Measurements from ENCODE around the gene PDIA3. TPM values are rescaled to one million over a fixed set of nuclear protein-coding genes. Genes with fewer than 3 reads are reported as not detected.
"Not testable (repeated sequence)": the region's sequence is repeated elsewhere in the genome, so short reads cannot be mapped to it uniquely, and the experiment has no call there.

Gene PDIA3
- total RNA-seq, 1 donor from 2014 or later = 209 TPM

DNA sequence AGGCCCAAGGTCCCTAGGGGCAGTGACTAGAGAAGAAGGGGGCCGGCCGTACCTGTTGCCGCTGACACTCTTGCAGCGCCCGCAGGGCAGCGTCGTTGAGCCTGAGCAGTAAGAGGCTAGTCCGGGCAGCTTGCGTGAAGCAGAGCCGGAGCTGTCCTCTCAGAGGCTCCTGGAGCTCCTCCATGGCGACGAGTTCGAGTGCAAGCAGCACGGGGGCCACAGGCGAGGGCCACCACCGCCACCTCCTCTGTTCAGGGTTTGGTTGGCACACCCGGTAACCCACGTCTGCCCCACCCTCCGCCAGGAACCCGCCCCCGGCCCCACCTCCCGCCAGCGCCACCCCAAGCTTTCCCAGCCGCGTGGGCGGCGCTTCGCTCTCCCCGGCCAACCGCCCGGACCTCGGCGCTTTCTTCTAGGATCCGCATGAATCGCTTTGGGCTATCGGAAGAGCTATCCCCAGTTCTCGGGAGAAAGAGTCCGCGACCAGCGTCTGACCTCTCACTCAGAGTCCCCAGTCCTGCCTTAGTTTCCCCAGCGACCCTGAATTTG is 30.6 kb downstream of the PDIA3 start, which contains the start of gene ELL3:
TSS of gene ELL3 (minus strand) at position 249 of the 549 bp plus-strand sequence. CDS start at position 184, 65 bp downstream.
- ATAC-seq = peak; percentile 83

GRCh38 chr15:43777267-43777914 is 31.2 kb downstream of the PDIA3 start:
- ATAC-seq = peak; percentile 73

DNA sequence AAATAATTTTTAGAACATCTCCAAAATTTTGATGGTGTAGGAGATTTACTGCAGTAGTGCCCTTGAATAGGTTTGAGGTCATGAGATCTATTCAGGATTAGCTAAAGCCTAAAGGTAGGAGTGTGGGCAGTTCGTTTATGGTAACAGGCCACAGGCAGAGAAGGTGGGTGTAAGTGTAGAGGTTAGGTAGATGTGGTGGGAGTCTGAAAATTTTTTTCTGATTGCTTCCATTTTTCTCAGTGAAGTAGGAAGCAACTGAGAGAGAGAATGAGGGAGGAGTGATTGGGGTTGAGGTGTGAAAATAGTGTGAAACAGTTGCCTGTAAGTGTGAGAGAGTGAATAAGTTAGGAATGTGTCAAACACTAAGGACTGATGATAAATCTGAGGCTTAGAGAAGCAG is 32.8 kb downstream of the PDIA3 start:
- ATAC-seq = no peak

- ATAC-seq = no peak
These were observed 43.2 kb downstream of the PDIA3 start for GRCh38 chr15:43789409-43789808.

- peak; percentile 97 for ATAC-seq
These were observed 45.9 kb downstream of the PDIA3 start, which contains the start of gene SERF2 for GRCh38 chr15:43791993-43792760. SERF2 (plus strand) TSS chr15:43792320; CDS start chr15:43792377, 57 bp downstream.

GRCh38 chr15:43792761-43793476 is 46.7 kb downstream of the PDIA3 start:
- ATAC-seq = peak; percentile 15

DNA sequence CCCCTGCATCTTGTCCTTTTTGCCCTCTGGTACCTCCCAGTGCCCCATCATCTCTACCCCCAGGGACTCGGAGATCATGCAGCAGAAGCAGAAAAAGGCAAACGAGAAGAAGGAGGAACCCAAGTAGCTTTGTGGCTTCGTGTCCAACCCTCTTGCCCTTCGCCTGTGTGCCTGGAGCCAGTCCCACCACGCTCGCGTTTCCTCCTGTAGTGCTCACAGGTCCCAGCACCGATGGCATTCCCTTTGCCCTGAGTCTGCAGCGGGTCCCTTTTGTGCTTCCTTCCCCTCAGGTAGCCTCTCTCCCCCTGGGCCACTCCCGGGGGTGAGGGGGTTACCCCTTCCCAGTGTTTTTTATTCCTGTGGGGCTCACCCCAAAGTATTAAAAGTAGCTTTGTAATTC is 47.4 kb downstream of the PDIA3 start:
- no peak for ATAC-seq

DNA sequence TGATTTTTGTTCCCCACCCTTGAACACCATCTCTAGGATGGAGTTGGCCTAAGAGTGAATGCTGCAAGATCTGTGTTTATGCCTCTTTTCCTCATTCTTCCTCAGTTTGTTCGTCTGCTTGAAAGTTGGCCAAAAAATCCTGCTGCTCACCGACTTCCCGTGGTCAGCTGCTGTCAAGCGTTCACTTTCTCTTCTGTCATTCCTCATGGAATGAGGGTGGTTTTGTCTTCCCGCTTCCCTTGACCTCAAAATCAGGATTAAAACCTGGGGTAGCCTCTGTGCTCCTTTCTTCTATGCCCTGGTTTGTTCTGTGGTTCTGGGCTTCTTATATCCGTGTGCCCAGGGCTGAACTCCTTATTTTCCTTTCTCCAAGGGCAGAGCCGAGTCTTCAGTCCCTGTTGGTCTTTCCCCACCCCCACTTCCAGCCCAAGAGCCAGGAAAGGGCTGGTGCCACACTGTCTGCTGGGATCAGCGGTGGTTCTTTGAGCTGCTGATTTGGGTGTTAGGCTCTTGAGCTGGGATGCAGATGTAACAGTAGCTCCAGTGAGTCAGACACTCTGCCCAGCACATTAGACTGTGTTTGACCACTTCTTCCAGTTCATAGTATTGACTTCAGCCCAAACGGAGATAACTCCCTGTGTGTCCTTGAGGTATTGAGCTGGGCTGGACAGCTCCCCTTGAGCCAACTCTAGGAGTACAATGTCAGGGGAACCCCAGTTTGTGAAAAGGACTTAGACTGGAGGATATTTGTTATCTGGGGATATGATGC is 48.2 kb downstream of the PDIA3 start:
- ATAC-seq = no peak

- ATAC-seq = no peak
These were observed 49.0 kb downstream of the PDIA3 start for GRCh38 chr15:43795197-43795596.

GRCh38 chr15:43795997-43796396 is 49.8 kb downstream of the PDIA3 start:
- no peak for ATAC-seq

- no peak for ATAC-seq
These were observed 50.3 kb downstream of the PDIA3 start for GRCh38 chr15:43796566-43796965.

- ATAC-seq = peak; percentile 3
These were observed 53.1 kb downstream of the PDIA3 start for GRCh38 chr15:43799209-43799944.

DNA sequence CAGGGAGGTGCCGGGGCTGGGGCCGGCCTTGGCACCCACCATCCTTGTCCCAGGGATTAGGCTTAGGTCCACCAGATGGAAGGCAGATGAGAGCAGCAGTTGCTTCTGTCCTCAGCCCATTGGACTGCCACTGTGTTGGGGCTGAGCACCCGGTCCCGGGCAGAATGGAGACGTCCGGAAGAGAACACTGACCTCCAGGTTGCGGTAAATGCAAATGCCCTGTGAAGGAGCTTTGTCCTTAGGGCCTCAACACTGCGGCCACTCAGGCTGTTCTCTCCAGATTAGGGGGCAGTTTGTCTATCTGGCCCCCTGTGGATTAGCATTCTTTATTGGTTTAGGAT is 53.7 kb downstream of the PDIA3 start, which contains the start of gene SERINC4:
TSS of gene SERINC4 (minus strand) at position 276 of the 341 bp plus-strand sequence. CDS start at position 42, 234 bp downstream.
- peak; percentile 2 for ATAC-seq

GRCh38 chr15:43800286-43801141 is 54.3 kb downstream of the PDIA3 start, which contains the start of gene HYPK:
HYPK (plus strand) TSS chr15:43800599; CDS start chr15:43800623, 24 bp downstream.
- ATAC-seq = peak; percentile 83

DNA sequence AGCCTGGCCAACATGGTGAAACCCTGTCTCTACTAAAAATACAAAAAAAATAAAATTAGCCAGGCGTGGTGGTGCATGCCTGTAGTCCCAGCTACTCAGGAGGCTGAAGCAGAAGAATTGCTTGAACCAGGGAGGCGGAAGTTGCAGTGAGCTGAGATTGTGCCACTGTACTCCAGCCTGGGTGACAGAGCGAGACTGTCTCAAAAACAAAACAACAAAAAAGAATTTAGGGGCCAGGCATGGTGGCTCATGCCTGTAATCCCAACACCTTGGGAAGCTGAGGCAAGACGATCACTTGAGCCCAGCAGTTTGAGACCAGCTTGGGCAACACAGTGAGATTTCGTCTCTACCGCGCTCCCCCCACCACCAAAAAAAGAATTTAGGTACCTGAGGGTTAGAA is 56.4 kb downstream of the PDIA3 start:
- not testable (repeated sequence) for ATAC-seq

GRCh38 chr15:43808435-43808950 is 62.3 kb downstream of the PDIA3 start:
- no peak for ATAC-seq

- no peak for ATAC-seq
These were observed 62.9 kb downstream of the PDIA3 start for GRCh38 chr15:43808960-43809678.

DNA sequence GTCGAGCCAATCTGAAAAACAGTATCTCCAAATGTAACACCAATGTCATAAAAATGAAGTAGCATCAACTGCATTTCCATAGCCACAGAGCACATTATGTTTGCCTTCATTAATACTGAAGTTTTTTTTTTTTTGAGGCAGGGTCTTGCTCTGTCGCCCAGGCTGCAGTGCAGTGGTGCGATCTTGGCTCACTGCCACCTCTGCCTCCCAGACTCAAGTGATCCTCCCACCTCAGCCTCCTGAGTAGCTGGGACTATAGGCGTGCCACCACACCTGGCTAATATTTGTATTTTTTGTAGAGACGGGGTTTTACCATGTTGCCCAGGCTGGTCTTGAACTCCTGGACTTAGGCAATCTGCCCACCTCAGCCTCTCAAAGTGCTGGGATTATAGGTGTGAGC is 68.8 kb downstream of the PDIA3 start:
- not testable (repeated sequence) for ATAC-seq

GRCh38 chr15:43821505-43821904 is 75.3 kb downstream of the PDIA3 start:
- no peak for ATAC-seq

All from esophagus mucosa (tissue), 1 donor.